CD4-positive, alpha-beta T cell treated with Interferon alpha-2 for 1 hour (primary cell): Measurements from ENCODE around the gene TMEM154.

Source experiments
- DNase-seq, 2 donors: peaks; one replicate each; pipeline ENCODE4 v3.0.0-alpha.2; 2020 to 2022

TMEM154 gene

GRCh38 chr4:152679414-152680281 lies at the start of gene TMEM154:
TSS of gene TMEM154 (minus strand) at chr4:152679997. CDS start at chr4:152679933, 64 bp downstream.
- peak; percentile 78 to 82 for DNase-seq

- DNase-seq, result no peak
These were observed 49.7 kb upstream of the TMEM154 start for GRCh38 chr4:152729466-152729865.

- DNase-seq, result no peak
These were observed 48.5 kb upstream of the TMEM154 start for GRCh38 chr4:152728343-152728742.

GRCh38 chr4:152727784-152728183 lies 48.0 kb upstream of the TMEM154 start:
- no peak for DNase-seq

GRCh38 chr4:152724494-152724893 lies 44.7 kb upstream of the TMEM154 start:
- DNase-seq, result no peak

GRCh38 chr4:152723236-152723635 lies 43.4 kb upstream of the TMEM154 start:
- no peak for DNase-seq

- DNase-seq, result no peak
These were observed 40.2 kb upstream of the TMEM154 start for GRCh38 chr4:152719801-152720556.

GRCh38 chr4:152719291-152719690 lies 39.5 kb upstream of the TMEM154 start:
- DNase-seq, result no peak

- no peak for DNase-seq
These were observed 35.3 kb upstream of the TMEM154 start for GRCh38 chr4:152715076-152715475.

- DNase-seq, result no peak
These were observed 34.3 kb upstream of the TMEM154 start for GRCh38 chr4:152713951-152714705.

GRCh38 chr4:152709675-152710438 lies 30.1 kb upstream of the TMEM154 start:
- no peak for DNase-seq

- DNase-seq, result no peak
These were observed 29.0 kb upstream of the TMEM154 start for GRCh38 chr4:152708796-152709195.

- DNase-seq, result no peak
These were observed 28.6 kb upstream of the TMEM154 start for GRCh38 chr4:152708361-152708760.

- no peak for DNase-seq
These were observed 27.8 kb upstream of the TMEM154 start for GRCh38 chr4:152707632-152708031.

- no peak for DNase-seq
These were observed 26.1 kb upstream of the TMEM154 start for GRCh38 chr4:152705903-152706302.

- no peak for DNase-seq
These were observed 25.0 kb upstream of the TMEM154 start for GRCh38 chr4:152704788-152705187.

- DNase-seq, result no peak
These were observed 20.4 kb upstream of the TMEM154 start for GRCh38 chr4:152700151-152700550.

- DNase-seq, result no peak
These were observed 19.5 kb upstream of the TMEM154 start for GRCh38 chr4:152699313-152699712.

- DNase-seq, result no peak
These were observed 18.3 kb upstream of the TMEM154 start for GRCh38 chr4:152698089-152698499.

- no peak for DNase-seq
These were observed 17.7 kb upstream of the TMEM154 start for GRCh38 chr4:152697284-152698088.

- DNase-seq, result peak; percentile 60 to 67
These were observed 17.0 kb upstream of the TMEM154 start for GRCh38 chr4:152696764-152697261.
